Loucy (cell line): ENCODE data around the gene C9orf153.

Source experiments
- H2AFZ ChIP-seq: fragments of 200-600 bp; sonication (generic); 2 replicates; pipeline ENCODE4 v1.6.0; 2016; ENCODE audit warnings: antibody characterized with exemption, mild to moderate bottlenecking, low read length, moderate library complexity
- H3F3A ChIP-seq: fragments of 200-600 bp; 2 replicates; pipeline ENCODE4 v1.6.0; 2016; ENCODE audit warnings: antibody characterized with exemption, low read depth, mild to moderate bottlenecking
- H3K27me3 ChIP-seq: fragments of 200-600 bp; sonication (generic); 2 replicates; pipeline ENCODE4 v1.6.1; 2014; ENCODE audit warnings: low read length, mild to moderate bottlenecking; ENCODE audit not compliant: insufficient read depth, poor library complexity, severe bottlenecking
- H3K36me3 ChIP-seq: fragments of 200-600 bp; sonication (generic); 2 replicates; pipeline ENCODE4 v1.6.1; 2016; ENCODE audit warnings: low read length; ENCODE audit not compliant: insufficient read depth
- H3K4me1 ChIP-seq: fragments of 200-600 bp; sonication (generic); 2 replicates; pipeline ENCODE4 v1.5.1; 2014; ENCODE audit warnings: low read length, mild to moderate bottlenecking; ENCODE audit not compliant: insufficient read depth, poor library complexity, severe bottlenecking
- H3K4me2 ChIP-seq: fragments of 200-600 bp; sonication (generic); 2 replicates; pipeline ENCODE4 v1.6.0; 2014; ENCODE audit warnings: antibody characterized with exemption, low read length, low read depth, mild to moderate bottlenecking; ENCODE audit not compliant: poor library complexity, severe bottlenecking
- H3K4me3 ChIP-seq: fragments of 200-600 bp; sonication (generic); 2 replicates; pipeline ENCODE4 v1.5.1; 2014; ENCODE audit warnings: low read length, mild to moderate bottlenecking, mixed read lengths; ENCODE audit not compliant: poor library complexity, severe bottlenecking
- H3K79me2 ChIP-seq: fragments of 200-600 bp; sonication (generic); 2 replicates; pipeline ENCODE4 v1.6.1; 2014; ENCODE audit warnings: low read length; ENCODE audit not compliant: insufficient read depth
- H3K9ac ChIP-seq: fragments of 200-600 bp; sonication (generic); 2 replicates; pipeline ENCODE4 v1.6.0; 2014; ENCODE audit warnings: mild to moderate bottlenecking, low read depth, low read length, moderate library complexity; ENCODE audit not compliant: poor library complexity, severe bottlenecking
- H3K9me2 ChIP-seq: fragments of 200-600 bp; sonication (generic); replicated peaks from 2 replicates; pipeline ENCODE4 v1.6.1; 2016; ENCODE audit warnings: low read depth, low read length, mixed read lengths
- H3K9me3 ChIP-seq: fragments of 200-600 bp; sonication (generic); 2 replicates; pipeline ENCODE4 v1.6.1; 2014; ENCODE audit warnings: mild to moderate bottlenecking, antibody characterized with exemption, low read length, low read depth; ENCODE audit not compliant: insufficient read depth
- H4K20me1 ChIP-seq: fragments of 200-600 bp; sonication (generic); 2 replicates; pipeline ENCODE4 v1.6.0; 2014; ENCODE audit warnings: antibody characterized with exemption, low read length, mild to moderate bottlenecking; ENCODE audit not compliant: insufficient read depth, poor library complexity, severe bottlenecking
- EZH2phosphoT487 ChIP-seq: fragments of 200-600 bp; IDR thresholded peaks from 2 replicates; pipeline ENCODE4 v1.6.1; 2018; ENCODE audit warnings: antibody characterized with exemption, mild to moderate bottlenecking, moderate library complexity, borderline replicate concordance
- TF ChIP-seq, protein P1 (sequence below): fragments of 200-600 bp; sonication (generic); conservative IDR thresholded peaks from 2 replicates; pipeline ENCODE4 v1.5.1; 2014; ENCODE audit warnings: mild to moderate bottlenecking, antibody characterized with exemption, low read length

Gene C9orf153

DNA sequence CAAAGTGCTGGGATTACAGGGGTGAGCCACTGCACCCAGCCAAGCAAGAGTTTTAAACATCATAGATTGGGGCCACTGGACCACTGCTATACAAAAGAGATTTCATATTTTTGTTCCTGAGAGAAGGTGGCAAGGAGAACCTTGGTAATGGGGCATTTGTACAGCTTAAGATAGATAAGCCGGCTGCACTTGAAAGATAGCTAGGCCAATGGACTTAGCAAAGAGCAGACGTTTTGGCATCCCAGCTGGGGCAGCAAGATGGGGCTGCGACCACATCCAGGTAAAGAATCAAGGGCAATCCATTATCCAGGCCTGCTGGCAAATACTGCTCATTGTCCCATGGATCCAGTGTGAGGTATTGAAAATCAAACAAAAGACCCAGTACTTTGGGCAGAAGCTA lies 26.8 kb upstream of the C9orf153 start:
- H2AFZ ChIP-seq = no peak overlapping the region
- no peak overlapping the region for H3K4me3 ChIP-seq
- TF ChIP-seq EZH2phosphoT487 = no peak
- TF ChIP-seq, protein P1, sequence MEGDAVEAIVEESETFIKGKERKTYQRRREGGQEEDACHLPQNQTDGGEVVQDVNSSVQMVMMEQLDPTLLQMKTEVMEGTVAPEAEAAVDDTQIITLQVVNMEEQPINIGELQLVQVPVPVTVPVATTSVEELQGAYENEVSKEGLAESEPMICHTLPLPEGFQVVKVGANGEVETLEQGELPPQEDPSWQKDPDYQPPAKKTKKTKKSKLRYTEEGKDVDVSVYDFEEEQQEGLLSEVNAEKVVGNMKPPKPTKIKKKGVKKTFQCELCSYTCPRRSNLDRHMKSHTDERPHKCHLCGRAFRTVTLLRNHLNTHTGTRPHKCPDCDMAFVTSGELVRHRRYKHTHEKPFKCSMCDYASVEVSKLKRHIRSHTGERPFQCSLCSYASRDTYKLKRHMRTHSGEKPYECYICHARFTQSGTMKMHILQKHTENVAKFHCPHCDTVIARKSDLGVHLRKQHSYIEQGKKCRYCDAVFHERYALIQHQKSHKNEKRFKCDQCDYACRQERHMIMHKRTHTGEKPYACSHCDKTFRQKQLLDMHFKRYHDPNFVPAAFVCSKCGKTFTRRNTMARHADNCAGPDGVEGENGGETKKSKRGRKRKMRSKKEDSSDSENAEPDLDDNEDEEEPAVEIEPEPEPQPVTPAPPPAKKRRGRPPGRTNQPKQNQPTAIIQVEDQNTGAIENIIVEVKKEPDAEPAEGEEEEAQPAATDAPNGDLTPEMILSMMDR = no peak
- H3K4me2 ChIP-seq = no peak overlapping the region
- H4K20me1 ChIP-seq = peaks cover 3% of the 10 kb centered on the region
- H3K79me2 ChIP-seq = peaks cover 5% of the 10 kb centered on the region
- H3K9me2 ChIP-seq = no peaks in the 10 kb centered on the region
- peaks cover 5% of the 10 kb centered on the region for H3K4me1 ChIP-seq
- H3F3A ChIP-seq = no peaks in the 10 kb centered on the region
- H3K9me3 ChIP-seq = no peaks in the 10 kb centered on the region
- no peaks in the 10 kb centered on the region for H3K27me3 ChIP-seq
- H3K9ac ChIP-seq = no peak overlapping the region
- H3K36me3 ChIP-seq = peaks cover 4% of the 10 kb centered on the region; the same call in 1 of the 2 replicates

DNA sequence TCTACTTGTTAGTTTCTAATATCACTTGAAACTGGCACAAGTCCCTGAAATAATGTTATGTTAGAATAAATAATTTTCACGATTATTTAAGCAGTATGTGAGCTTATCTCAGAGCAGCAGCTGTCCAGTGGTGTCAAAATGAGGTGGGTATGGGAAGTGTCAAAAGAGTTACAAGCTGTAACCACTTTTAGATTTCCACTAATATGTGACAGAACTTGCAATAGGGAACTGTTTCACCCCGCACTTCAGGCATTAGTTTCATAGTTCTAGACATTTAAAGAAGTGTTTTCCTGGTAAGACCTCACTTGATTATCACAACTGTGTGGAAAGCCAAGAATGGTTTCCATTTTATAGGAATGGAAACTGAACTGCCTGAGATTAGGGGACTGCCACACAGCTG lies 25.8 kb upstream of the C9orf153 start:
- no peaks in the 10 kb centered on the region for H3K9me3 ChIP-seq
- no peak overlapping the region for H3K4me3 ChIP-seq
- H3K9me2 ChIP-seq = no peaks in the 10 kb centered on the region
- H3K36me3 ChIP-seq = peaks cover 4% of the 10 kb centered on the region; the same call in 1 of the 2 replicates
- H4K20me1 ChIP-seq = peaks cover 10% of the 10 kb centered on the region
- no peak for TF ChIP-seq EZH2phosphoT487
- TF ChIP-seq, protein P1 = no peak
- no peak overlapping the region for H2AFZ ChIP-seq
- no peaks in the 10 kb centered on the region for H3F3A ChIP-seq
- H3K27me3 ChIP-seq = no peaks in the 10 kb centered on the region
- peaks cover 15% of the 10 kb centered on the region for H3K79me2 ChIP-seq
- H3K4me2 ChIP-seq = no peak overlapping the region
- peaks cover 13% of the 10 kb centered on the region for H3K4me1 ChIP-seq
- no peak overlapping the region for H3K9ac ChIP-seq

DNA sequence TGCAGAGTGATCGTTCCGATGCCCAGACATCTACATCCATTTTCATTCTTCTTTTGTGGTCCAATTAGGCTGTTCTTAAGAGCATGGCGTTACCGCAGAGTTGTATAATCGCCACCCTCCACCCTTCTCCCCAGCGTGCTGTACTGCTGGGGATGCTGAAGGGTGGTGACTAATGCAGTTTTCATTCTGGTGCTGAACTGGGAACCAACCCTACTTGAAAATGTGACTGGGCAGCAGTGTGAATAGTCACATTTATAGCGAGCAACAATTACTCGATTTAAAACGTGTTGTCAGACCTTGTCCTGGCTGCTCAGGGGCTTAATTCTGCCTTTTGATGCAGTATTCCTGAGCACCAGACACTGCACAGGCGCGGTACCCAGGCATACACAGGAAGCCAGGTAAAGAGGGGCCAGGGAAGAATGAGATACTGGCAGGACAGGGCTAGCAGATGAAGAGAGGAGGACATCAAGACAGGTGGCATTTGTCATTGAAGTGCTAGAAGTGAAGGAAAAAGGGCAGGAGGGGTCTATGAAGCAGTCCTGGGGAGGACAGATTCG lies 23.6 kb upstream of the C9orf153 start:
- H2AFZ ChIP-seq = peak overlapping the region; percentile 99
- no peak for TF ChIP-seq EZH2phosphoT487
- TF ChIP-seq, protein P1 = no peak

More for the DNA sequence above, 23.6 kb upstream of the C9orf153 start:
- Histone ChIP-seq H3K9me2 (no peaks in the 10 kb centered on the region), H3K4me1 (peaks cover 26% of the 10 kb centered on the region), H3K36me3 (peaks cover 2% of the 10 kb centered on the region; the same call in 1 of the 2 replicates), H3K27me3 (no peaks in the 10 kb centered on the region), H3K9ac (peak overlapping the region; percentile 87), H3K79me2 (peaks cover 35% of the 10 kb centered on the region), H3F3A (no peaks in the 10 kb centered on the region), H3K4me2 (peak overlapping the region; percentile 94), H4K20me1 (peaks cover 21% of the 10 kb centered on the region), H3K4me3 (peak overlapping the region; percentile 85), H3K9me3 (no peaks in the 10 kb centered on the region)
